AG09309 (cell line): ENCODE data around the gene TNNT2.

Experiments
- DNase-seq: peaks from one replicate; pipeline ENCODE4 v3.0.0-alpha.2; 2010; ENCODE audit warnings: low read depth
- H3K4me3 ChIP-seq: 2 replicates; pipeline ENCODE4 v1.5.1; 2011; ENCODE audit warnings: mild to moderate bottlenecking, low read depth, low read length, moderate library complexity; ENCODE audit not compliant: control insufficient read depth
- TF ChIP-seq, protein P1 (sequence below): IDR thresholded peaks from 2 replicates; pipeline ENCODE4 v1.5.1; 2011; ENCODE audit warnings: mild to moderate bottlenecking, low read depth, low read length, inconsistent platforms; ENCODE audit not compliant: insufficient read depth, control insufficient read depth; ENCODE audit errors: missing control alignments

The TNNT2 gene

GRCh38 chr1:201356701-201357100 lies 20.8 kb downstream of the TNNT2 start:
- TF ChIP-seq, protein P1, sequence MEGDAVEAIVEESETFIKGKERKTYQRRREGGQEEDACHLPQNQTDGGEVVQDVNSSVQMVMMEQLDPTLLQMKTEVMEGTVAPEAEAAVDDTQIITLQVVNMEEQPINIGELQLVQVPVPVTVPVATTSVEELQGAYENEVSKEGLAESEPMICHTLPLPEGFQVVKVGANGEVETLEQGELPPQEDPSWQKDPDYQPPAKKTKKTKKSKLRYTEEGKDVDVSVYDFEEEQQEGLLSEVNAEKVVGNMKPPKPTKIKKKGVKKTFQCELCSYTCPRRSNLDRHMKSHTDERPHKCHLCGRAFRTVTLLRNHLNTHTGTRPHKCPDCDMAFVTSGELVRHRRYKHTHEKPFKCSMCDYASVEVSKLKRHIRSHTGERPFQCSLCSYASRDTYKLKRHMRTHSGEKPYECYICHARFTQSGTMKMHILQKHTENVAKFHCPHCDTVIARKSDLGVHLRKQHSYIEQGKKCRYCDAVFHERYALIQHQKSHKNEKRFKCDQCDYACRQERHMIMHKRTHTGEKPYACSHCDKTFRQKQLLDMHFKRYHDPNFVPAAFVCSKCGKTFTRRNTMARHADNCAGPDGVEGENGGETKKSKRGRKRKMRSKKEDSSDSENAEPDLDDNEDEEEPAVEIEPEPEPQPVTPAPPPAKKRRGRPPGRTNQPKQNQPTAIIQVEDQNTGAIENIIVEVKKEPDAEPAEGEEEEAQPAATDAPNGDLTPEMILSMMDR, result no peak
- no peak for DNase-seq
- H3K4me3 ChIP-seq, result no peak overlapping the region

- DNase-seq, result no peak
- TF ChIP-seq, protein P1, result no peak
- H3K4me3 ChIP-seq, result no peak overlapping the region
Observed at GRCh38 chr1:201356236-201356635, 21.2 kb downstream of the TNNT2 start.

- no peak for DNase-seq
- TF ChIP-seq, protein P1, result no peak
- no peak overlapping the region for H3K4me3 ChIP-seq
Observed at GRCh38 chr1:201355471-201355870, 22.0 kb downstream of the TNNT2 start.

DNA sequence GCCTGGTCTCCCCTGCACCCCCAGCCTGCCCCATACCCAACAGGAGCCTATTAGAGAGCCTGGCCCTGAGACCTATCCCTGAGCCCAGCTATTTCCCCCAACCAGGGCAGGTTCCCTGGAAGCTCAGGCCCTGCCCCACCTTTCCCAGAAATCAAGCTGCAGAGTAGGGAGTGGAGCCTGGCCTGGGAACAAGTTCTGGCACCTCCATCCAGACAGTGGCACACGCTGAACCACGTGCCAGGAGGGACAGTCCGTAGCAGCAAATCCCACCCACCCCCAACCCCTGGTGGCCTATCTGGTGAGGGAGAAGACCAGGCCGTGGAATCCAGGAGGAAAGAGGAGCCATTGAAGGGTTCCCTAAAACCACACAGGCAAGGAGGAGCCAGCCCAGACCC lies 22.6 kb downstream of the TNNT2 start:
- no peak overlapping the region for H3K4me3 ChIP-seq
- TF ChIP-seq, protein P1, result no peak
- no peak for DNase-seq

- DNase-seq, result no peak
- H3K4me3 ChIP-seq, result no peak overlapping the region
- TF ChIP-seq, protein P1, result no peak
Observed at GRCh38 chr1:201354151-201354900, 23.2 kb downstream of the TNNT2 start.

DNA sequence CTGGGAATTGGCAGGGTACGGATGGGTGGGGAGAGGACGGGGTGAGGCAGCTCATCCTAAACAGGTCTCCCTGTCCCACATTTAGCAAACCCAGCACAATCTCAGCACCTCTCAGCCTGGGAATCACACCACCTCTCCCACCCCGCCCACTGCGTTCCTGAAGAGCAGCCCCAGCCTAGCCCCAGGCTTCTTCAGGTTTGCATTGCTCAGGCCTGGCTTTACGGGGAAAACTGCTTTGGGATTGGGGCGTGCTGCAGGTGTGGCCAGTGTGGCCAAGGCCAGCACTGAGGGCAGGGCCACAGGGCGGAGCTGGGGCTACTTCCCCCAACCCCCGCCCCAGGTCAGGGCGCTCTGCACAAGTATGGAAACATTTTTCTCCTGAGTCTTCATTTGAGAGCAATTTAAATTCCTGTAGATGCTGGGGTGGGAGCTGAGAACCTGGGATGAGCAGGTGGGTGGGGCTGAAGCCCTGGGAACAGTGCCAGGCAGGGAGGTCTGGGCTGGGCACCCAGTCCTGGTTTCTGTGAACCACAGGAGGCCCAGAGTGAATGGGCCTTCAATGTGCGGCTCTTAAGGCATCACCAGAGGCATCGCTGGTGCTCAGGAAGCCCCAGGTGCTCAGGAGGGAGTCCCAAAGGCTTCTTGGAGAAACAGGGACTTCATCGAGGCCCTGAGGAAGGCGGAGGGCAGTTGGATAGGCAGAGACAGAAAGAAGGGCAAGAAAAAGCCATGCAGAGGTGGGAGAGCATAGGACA lies 24.1 kb downstream of the TNNT2 start:
- H3K4me3 ChIP-seq, result no peak overlapping the region
- DNase-seq, result no peak
- TF ChIP-seq, protein P1, result no peak
